Epithelial cell of proximal tubule (primary cell): ENCODE measurements around the gene PANK4. TPM values are rescaled to one million over a fixed set of nuclear protein-coding genes. Genes with fewer than 3 reads are reported as not detected.

Experiments used
- DNase-seq: peaks from one replicate; pipeline ENCODE4 v3.0.0-alpha.2; 2011; ENCODE audit warnings: low read depth
- H3K4me3 ChIP-seq: 2 replicates; pipeline ENCODE4 v1.5.1; 2011; ENCODE audit warnings: low read depth, mild to moderate bottlenecking, low read length
- total RNA-seq: library from RNA; depleted of rRNA; stranded (reverse); fragments of >200 nt; gene quantifications from 2 replicates; pipeline ENCODE4 v1.2.3, GENCODE V29; 2015
- TF ChIP-seq, protein P1 (sequence below): conservative IDR thresholded peaks from 2 replicates; pipeline ENCODE4 v1.5.1; 2012; ENCODE audit warnings: low read depth, mild to moderate bottlenecking, low read length

The PANK4 gene
- total RNA-seq, 1 donor from 2014 or later, result 29.8 TPM

DNA sequence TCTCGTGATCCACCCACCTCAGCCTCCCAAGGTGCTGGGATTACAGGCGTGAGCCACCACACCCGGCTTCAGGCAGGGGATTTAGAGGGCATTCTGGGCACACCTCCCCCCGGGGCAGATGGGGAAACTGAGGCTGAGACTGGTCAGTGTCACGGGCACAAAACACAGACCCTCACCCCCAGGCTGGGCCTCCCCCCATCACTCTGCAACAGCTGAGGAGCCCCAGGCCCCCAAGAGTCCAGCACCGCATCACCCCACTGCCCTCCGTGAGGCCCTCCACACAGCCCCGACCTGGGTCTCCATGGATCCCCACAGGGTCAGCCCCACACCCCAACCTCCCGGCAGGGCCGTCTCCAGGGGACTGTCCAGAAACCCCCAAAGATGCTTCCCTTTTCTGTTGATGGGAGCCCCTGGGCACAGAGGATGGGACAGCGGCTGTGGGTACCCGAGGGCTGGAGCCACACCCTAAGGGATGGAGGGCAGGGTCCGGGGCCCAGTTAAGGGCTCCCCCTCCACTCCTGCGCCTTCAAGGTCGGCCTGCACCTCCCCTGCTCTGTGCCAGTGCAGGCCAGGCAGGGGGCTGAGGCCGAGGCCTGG is 40.8 kb upstream of the PANK4 start:
- DNase-seq, result no peak
- TF ChIP-seq, protein P1, sequence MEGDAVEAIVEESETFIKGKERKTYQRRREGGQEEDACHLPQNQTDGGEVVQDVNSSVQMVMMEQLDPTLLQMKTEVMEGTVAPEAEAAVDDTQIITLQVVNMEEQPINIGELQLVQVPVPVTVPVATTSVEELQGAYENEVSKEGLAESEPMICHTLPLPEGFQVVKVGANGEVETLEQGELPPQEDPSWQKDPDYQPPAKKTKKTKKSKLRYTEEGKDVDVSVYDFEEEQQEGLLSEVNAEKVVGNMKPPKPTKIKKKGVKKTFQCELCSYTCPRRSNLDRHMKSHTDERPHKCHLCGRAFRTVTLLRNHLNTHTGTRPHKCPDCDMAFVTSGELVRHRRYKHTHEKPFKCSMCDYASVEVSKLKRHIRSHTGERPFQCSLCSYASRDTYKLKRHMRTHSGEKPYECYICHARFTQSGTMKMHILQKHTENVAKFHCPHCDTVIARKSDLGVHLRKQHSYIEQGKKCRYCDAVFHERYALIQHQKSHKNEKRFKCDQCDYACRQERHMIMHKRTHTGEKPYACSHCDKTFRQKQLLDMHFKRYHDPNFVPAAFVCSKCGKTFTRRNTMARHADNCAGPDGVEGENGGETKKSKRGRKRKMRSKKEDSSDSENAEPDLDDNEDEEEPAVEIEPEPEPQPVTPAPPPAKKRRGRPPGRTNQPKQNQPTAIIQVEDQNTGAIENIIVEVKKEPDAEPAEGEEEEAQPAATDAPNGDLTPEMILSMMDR, result no peak
- H3K4me3 ChIP-seq, result no peak overlapping the region

DNA sequence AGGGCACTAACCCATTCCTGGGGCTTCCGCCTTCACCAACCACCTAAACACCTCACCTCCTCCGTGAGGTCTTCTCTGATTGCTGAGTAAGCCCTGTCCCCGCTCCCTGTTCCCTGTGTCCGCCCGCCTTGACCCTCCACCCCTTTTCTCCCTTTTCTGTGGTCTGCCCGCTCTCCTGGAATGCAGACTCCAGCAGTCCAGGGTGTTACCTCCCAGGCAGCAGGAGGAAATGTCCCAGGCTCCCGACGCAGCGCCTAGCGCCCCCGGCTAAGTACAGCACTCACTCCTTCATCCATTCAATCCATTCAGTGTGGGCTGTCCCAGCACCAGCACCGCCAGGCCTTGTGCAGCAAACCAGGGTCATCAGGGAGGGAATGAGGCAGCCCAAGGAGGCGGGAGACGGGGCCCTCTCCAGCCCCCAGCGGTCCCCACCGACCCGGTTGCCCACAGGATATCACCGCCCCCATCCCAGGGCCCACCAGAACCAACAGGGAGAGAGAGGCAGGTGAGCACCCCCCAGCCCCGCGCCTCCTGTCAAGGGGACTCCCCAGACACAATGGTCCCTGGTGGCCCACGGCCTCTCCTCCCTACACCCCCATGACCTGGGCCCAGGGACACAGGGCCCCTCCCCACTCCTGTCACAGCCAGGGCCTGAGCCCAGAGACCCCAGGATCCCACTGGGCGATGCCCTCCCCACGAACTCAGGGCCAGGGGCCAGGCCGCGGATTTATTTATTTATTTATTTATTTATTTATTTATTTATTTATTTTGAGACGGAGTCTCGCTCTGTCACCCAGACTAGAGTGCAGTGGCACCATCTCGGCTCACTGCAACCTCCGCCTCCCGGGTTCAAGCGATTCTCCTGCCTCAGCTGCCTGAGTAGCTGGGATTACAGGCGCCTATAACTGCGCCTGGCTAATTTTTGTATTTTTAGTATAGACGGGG is 40.0 kb upstream of the PANK4 start:
- no peak for DNase-seq
- TF ChIP-seq, protein P1, result no peak
- no peak overlapping the region for H3K4me3 ChIP-seq

DNA sequence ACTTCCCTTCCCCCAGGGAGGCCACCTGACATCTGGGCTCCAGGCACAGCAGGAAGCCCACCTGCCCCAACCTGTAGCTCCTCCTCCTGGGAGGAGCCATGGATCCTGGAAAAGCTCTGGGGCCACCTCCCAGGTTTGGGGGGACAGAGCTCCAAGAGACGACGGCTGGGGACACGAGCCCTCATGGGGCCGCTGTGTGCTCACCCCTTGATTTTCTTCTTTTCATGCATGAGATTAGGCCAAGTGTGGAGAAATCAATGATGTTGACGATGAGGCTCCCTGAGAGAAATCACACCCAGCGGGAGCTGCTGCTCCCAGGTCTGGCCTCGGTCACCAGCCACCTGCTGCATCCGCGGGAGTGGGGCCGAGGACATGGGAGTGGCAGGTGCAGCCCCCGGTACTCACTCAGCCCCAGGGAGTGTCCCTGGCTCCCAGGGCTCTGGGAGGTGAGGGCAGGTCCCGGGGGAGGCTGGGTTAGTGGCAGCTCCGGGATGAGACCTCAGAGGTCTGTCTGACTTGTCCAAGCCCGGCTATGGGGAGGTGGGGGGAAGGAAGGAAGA is 38.5 kb upstream of the PANK4 start:
- TF ChIP-seq, protein P1, result no peak
- H3K4me3 ChIP-seq, result no peak overlapping the region
- no peak for DNase-seq

DNA sequence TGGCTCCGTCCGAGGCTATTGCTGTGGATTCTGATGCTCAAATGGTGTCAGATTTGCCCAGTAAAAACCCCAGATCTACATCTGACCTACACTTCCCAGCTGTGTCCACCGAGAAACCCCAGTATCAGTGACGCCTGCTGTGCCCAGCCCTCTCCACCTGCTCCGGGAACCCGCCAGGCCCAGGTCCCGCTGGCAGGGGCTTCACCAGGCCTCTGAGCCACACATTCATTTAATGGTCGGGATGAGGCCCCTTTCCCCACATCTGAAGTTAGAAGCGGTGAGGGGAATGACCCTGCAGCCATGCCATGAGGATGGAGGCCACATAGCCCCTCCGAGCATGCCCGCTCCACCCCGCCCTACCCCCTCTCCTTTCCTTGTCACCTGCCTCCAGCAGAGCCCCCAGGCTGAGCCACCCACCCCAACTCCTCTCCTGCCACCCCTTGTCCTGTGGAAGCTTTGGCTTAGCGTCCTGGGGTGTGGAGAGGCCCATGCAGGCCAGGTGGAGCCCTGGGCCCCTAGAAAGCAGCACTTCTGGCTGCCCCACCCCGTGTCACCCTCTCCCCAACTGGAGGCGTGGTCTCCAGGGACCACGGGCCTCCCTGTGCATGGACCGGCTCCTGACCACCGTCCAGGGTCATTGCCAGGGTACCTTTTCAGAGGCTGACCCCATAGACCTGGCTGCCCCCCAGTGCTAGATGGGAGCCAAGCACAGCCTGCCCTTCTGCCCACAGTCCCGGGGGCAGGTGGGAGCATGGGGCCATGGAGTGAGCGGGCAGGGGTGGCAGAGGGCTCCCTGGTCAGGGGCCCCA is 37.8 kb upstream of the PANK4 start:
- H3K4me3 ChIP-seq, result no peak overlapping the region
- TF ChIP-seq, protein P1, result no peak
- DNase-seq, result no peak

DNA sequence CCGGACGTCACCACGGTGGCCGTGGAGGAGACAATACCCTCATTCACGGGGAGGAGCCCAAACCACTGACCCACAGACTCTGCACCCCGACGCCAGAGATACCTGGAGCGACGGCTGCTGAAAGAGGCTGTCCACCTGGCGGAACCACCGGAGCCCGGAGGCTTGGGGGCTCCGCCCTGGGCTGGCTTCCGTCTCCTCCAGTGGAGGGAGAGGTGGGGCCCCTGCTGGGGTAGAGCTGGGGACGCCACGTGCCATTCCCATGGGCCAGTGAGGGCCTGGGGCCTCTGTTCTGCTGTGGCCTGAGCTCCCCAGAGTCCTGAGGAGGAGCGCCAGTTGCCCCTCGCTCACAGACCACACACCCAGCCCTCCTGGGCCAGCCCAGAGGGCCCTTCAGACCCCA is 36.8 kb upstream of the PANK4 start:
- TF ChIP-seq, protein P1, result no peak

DNA sequence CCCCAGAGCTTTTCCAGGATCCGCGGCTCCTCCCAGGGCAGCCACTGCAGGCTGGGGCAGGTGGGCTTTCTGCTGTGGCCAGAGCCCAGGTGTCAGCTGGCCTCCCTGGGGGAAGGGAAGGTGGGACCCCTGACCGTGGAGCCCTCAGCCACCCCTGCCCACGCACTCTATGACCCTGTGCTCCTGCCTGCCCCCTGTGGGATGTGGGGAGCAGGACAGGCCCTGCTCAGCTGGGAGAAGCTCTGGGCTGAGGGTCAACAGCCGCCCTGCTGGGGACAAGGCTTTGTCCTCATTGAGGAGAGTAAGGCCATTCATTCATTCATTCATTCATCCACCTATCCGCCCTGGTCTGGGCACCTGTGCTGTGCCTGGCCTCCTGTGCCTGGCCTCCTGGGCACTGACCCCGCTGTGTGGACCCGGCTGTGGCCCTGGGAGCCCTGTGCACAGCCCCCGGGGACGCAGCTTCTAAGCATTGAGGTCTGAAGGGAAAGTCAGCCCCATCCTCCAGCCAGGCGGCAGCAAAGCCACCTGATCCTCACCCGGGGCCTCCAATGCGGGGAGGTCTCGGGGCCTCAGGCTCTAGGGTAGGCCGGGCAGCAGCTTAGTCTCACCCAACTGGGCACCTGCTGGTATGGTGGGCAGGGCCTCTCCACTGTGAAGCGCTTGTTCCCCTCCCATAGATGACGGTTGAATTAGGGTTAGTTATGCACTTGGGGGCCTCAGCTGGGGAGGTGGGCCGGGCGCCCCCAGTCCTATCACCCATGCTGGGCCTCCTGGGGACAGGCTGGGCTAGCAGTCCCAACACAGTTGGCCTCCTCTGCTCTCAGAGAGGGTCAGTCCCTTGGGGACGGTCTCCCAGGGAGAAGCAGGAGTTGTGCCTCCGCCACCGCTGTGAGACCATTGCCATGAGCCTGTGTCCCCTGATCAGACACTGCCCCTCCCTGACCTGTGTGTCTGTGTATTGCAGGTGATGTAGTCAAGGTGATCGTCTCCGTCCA is 35.8 kb upstream of the PANK4 start:
- H3K4me3 ChIP-seq, result no peak overlapping the region
- TF ChIP-seq, protein P1, result peak; percentile 55
- no peak for DNase-seq

More for the DNA sequence above, 36.8 kb upstream of the PANK4 start:
- H3K4me3 ChIP-seq, result no peak overlapping the region
- no peak for DNase-seq
